Measurements from ENCODE around the gene UBD.
A peak's percentile ranks its signal among the peaks of the same experiment; 100 is the strongest.

The UBD gene

DNA sequence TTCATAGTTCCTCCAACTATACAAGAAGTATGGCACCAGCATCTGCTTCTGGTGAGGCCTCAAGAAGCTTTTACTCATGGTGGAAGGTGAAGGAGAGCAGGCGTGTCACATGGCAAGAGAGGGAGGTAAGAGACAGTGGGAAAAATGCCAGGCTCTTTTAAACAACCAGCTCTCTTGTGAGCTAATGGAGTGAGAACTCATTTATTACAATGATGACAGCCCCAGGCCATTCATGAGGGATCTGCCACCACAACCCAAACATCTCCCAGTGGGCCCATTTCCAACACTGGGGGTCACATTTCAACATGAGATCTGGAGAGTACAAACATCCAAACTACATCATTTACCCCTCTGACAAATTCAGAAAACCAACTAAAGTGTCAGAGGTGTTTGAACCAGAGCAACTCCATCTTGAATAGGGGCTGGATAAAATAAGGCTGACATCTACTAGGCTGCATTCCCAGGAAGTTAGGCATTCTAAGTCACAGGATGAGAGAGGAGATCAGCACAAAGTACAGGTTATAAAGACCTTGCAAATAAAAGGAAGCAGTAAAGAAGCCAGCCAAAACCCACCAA is 2.2 kb upstream of the UBD start:
- DNase-seq: no peak

DNA sequence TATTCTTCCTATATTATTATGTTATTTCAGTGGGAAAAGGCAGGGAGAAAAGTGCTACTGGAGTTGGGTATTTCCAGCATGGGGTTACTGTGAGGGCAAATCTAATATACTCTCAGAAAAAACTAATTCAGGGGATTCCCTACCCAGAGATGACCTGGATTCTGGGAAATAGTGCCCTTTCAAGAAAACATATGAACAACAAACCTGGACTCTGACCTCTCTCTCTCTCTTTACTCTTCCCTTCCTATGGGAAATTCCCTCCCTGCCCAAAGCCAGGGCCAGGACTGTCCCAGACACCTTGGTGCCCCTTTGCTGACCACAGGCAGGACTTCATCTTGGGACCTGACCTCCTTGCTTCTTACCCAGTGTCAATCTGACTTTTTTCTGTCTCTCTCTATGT is 1.6 kb upstream of the UBD start:
- no peak for DNase-seq

DNA sequence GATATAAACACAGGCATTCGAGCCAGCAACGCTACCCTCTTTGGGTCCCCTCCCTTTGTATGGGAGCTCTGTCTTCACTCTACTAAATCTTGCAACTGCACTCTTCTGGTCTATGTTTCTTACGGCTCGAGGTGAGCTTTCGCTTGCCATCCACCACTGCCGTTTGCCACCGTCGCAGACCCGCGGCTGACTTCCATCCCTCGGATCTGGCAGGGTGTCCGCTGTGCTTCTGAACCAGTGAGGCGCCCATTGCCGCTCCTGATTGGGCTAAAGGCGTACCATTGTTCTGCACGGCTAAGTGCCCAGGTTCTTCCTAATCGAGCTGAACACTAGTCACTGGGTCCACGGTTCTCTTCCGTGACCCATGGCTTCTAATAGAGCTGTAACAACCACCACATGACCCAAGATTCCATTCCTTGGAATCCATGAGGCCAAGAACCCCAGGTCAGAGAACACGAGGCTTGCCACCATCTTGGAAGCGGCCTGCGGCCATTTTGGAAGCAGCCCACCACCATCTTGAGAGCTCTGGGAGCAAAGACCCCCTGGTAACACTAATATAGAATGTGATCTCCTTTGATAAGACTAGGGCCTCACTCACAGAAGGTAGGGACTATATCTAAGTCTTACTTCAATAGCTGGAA is 973 bp downstream of the UBD start:
- DNase-seq: no peak

DNA sequence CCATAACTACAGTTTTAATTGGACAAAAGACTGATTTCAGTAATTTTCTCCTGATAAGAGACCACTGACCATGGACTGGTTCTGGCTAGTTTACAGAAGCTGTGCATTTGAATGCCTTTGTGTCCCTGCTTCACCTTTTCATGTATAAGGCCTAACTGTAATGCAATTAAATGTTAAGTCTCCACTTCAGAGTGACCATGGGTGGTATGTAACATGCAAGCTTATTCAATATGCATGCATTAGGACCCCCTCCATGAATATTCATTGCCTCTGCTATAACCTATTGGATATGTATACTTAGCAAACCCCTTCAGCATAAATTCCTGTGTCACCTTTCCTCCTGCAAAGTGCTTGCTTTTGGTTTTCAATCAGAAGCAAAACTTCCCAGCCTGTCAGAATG is 2.2 kb downstream of the UBD start:
- no peak for DNase-seq

DNA sequence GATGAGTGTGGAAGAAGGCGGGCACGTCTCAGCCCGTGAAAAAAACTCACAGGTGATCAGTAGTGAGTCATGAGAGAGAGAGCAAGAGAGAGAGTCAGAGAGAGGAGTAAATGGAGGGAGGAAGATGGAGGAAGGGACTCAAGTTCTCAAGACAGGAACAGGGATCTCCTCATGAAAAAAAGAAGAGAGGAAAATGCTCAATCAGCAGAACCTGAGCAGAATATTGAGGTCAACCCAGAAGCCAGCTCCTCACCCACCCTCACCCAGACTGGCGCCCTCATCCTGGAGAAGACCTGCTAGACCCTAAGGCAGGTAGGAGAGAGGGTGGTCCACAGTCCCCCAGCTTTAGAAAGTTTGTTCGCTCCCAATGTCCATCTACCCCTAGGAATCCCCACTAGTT is 4.8 kb downstream of the UBD start:
- no peak for DNase-seq

DNA sequence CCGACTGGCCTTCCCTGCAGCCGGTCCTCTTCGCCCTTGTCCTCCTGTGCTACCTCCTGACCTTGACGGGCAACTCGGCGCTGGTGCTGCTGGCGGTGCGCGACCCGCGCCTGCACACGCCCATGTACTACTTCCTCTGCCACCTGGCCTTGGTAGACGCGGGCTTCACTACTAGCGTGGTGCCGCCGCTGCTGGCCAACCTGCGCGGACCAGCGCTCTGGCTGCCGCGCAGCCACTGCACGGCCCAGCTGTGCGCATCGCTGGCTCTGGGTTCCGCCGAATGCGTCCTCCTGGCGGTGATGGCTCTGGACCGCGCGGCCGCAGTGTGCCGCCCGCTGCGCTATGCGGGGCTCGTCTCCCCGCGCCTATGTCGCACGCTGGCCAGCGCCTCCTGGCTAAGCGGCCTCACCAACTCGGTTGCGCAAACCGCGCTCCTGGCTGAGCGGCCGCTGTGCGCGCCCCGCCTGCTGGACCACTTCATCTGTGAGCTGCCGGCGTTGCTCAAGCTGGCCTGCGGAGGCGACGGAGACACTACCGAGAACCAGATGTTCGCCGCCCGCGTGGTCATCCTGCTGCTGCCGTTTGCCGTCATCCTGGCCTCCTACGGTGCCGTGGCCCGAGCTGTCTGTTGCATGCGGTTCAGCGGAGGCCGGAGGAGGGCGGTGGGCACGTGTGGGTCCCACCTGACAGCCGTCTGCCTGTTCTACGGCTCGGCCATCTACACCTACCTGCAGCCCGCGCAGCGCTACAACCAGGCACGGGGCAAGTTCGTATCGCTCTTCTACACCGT is 6.1 kb downstream of the UBD start:
- peak; percentile 63 for DNase-seq

DNA sequence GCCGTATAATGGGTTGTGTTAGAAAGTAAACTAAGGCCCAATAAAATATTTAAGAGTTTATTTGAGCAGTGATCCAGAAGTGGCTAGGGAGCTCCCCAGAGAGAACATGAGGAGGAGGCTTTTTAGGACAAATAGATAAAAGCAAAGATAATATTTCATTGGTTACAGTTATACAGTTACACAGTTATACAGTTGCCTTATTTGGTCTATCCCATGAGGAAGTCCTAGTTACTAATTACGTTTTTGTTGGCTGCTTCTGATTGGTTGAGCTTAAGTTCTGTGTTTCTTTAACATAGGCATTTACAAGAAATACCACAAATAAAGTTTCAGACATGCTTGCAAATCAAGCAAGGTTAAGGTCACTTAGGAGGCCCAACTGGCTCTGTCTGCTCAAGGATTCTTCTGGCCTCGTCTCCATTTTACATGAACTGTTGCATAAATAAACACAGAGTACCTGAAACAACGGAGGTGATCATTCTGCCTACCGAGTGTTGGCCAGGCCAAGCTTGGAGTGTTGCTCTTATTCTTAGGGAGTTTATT is 7.0 kb downstream of the UBD start:
- DNase-seq: peak; percentile 11

DNA sequence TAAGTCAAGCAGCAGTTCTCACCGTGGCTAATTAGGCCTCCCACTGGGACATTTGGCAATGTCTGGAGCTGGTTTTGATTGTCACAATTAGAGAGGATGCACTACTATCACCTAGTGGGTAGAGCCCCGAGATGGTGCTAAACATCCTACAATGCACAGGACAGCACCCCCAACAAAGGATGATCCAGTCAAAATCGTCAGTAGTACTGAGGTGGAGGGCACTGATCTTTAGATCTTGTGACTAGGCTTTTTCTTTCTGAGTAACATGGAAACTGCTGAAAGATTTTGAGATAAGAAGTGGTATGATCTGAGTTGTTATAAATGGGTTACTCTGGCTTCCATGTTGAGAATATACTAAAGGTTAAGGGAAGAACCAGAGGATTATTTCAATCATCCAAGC is 12.0 kb downstream of the UBD start:
- no peak for DNase-seq

DNA sequence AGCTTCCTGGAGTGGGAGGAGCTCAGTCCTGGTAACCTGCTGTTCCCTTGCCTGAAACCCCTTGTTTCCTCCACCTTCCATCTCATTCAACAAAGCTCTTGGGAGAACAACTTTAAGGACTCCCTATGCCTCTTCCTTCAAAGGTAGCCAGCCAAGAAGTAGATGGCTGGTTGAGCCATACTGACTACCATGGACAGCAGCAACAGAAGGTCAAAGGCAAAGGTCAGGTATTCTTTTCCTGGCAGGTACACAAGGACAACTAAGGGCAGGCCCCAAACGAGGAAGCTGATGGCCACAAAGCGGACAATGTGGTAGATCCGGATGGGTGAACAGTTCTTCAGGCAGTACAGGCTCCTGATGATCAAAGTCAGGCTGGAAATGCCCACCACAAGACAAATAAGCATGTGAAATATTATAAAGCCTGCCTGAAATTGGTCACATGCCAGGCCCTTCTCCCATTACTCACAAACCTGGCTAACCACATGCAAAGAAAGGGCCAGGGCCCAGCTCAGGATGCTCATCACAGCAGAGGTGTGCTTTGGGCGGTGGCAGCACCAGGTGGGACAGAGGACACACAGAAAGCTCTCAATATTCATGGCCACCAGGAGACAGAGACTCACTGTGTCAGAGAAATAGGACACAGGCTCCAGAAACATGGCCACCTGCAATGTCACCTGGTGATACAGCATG is 21.7 kb downstream of the UBD start:
- DNase-seq: no peak

DNA sequence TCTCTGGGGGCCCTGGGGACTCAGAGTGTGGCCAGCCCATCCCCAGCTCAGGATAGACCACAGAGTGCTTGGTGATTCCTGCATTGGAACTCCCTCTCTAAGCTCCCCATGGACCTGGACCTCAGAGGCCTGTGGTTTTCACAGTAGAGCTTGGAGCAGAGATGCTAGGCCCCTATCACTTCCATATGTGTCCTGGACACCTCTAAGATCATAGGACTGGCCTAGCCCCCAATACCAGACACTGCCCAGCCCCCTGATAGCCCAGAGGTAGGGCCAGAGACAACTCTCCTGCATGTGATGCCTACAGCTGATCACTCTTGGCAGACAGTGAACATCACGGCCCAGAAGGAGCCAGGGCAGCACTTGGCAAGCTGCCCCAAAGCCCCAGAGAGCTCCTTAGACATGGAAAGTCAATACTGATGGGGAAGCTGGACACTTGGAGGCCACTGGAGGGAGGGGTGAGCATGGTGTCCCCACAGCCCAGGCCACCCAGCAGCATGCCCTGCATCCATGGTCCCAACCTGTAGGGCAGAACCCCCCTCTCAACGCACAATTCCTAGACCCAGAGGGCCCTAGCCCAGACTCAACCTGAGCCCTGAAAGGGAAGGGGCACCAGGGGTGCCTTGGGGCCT is 27.1 kb downstream of the UBD start:
- no peak for DNase-seq

DNA sequence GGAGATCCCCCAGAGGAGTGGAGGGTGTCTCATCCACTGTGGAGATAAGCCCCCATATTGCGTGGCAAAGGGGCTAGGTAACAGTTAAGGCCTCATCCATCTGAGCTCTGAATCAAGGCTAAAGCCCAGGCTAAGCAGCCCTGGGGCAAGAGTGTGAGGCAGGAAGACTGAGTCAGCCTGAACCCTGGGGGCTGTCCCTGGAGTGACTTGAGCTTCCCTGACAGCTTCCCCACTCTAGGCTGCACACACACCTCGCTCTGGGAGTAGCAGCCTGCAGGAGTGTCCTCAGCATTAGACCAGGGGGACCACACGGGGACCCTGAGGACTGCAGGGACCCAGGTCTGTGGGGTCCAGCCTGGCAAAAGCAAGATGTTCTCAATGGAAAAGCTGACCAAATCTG is 27.9 kb downstream of the UBD start:
- DNase-seq: no peak

DNA sequence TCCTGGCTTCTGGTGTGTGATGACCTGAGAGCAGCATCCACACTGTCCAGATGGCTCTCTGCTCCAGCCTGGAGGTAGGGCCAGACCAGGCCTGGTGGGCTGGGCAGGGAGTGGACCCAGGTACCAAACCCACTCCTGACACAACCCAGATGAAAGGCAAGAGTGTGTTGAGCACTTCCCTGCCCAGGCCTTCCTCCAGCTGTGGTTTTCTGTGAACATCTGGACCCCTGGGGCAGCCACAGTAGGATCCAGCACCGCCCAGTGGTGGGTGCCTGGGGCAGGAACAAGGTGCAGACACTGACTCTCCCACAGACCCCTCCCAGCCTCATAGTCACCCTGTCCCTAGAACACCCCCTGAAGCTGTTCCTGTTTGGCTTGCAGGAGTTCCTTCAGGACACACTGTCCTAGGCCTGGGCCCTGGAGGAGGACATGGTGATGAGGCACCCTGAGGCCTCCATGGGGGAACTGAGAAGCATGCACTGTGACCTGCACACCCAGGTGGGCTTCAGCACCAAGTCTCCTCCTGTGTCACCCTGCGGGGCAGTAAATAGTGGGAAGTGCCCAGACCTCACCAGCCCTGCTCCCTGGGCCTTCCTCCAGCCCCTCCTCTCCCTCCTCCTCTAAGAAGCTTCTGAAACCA is 28.7 kb downstream of the UBD start:
- DNase-seq: no peak

DNA sequence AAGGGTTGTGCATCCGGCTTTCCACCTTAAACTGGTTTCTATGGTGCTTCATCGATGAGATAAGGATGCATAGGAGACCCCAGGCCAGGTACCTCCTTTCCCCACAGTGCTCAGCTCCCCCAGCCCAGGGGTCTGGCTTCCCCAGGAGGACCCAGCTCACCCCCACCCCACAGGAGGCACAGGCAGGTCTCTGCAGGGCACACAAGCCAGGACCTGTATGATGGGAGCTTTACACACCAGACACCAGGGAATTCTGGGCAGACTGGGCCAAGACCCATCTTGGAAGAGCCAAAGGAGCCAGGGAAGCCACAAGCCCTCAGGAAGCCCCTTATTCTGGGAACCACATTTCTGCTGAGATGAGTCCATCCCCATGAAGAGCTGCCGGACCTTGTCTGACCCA is 29.6 kb downstream of the UBD start:
- DNase-seq: no peak

DNA sequence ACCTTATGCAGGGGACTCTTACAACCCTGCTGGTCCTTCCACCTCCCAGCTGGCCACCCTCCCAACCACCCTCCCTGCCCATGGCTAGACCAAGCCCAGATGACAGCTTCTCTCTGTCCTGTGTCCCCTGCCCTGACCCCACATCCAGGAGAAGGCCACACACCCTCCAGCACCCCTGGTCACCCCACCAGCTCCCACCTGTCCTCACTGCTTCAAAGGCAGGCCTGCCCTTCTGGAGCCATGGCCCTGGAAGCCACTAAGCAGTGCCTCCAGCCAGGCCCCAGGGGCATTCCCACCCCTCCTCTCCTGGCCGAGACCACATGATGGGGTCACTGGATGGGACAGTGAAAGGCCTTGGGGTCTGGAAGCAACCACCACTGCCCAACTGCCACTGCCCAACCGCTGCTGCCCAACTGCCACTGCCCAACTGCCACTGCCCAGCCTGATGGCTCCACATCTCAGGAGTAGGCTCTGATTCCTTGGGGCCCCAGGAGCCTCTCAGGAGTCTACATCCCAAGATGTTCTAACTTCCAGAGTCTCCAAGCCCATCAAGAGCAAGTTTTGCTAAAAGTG is 30.5 kb downstream of the UBD start:
- DNase-seq: no peak

DNA sequence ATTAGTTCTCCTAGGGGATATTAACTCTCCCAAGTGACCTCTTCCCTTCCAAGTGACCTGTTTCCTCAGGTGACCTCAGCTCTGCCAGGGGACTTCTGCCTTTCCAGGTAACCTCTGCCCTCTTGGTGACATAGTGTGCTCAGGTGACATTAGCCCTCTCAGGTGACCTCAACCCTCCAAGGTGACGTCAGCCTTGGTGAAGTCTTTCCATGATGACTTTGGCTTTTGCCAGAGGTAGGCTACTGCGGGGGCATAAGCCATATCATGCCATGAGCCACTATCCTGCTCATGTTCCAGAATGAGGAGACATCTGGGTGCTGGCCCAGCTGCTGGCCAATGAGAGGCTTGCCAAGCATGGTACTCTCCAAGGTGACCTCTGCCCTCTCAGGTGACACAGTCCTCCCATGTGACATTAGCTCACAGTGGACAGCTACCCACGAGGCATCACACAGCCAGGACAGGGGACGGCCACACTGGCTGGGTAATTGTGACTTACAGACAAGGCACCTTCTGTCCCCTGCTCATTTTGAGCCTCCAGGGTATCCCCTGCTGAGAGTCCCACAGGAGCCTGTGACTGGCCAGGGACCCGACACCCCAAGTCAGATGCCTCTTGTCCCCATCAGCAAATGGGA is 31.1 kb downstream of the UBD start:
- DNase-seq: no peak

DNA sequence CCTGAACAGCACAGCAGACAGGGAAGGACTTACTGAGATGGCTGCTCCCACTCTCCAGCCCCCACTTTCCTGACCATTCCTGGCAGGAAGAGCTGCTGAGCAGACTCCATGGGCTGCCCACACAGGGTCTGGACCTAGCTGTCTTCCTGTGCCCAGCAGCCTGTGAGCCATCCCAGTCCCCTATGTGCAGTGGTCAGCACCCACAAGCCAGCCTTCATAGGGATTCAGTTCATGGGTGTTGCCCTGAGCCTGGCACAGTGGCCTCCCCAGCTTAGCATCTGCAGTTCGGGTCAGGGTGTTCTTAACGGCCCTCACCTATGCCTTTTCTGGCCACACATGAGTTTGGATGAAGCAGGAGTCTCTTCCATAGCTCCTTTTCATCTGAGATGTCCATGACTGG is 32.0 kb downstream of the UBD start:
- DNase-seq: no peak

DNA sequence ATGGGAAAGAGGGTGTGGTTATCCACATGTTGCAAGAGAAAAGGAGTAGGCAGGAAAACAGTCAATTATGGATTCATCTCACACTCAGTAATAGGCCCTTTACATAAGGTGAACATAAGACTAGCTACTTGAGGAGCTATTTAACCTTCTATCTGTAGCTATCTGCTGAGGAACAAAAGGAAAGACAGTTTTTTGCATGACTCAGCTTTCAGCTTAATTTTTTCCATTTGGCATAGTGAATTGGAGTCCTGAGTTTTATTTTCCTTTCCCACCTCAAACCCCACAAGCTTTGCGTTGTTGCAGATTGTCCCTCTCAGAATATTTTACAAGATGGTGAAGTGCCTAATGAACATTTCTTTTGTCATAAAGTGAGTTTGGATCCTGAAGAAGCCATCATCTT is 32.4 kb downstream of the UBD start:
- DNase-seq: no peak

DNA sequence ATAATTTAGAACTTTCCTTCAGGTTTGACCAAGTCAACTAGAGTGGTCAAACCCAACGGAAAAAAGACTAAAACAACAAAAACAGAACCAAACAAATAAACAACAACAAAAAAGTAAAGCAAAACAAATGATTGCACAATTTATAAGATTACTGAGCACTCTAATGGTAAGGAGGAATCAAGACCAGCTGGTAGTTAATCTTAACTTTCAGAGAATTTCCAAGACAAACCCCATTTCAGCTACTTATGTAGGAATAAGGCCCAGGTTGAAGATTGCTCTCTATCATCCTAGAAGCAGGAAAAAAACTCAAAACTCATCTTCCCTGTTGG is 34.3 kb downstream of the UBD start:
- DNase-seq: no peak

DNA sequence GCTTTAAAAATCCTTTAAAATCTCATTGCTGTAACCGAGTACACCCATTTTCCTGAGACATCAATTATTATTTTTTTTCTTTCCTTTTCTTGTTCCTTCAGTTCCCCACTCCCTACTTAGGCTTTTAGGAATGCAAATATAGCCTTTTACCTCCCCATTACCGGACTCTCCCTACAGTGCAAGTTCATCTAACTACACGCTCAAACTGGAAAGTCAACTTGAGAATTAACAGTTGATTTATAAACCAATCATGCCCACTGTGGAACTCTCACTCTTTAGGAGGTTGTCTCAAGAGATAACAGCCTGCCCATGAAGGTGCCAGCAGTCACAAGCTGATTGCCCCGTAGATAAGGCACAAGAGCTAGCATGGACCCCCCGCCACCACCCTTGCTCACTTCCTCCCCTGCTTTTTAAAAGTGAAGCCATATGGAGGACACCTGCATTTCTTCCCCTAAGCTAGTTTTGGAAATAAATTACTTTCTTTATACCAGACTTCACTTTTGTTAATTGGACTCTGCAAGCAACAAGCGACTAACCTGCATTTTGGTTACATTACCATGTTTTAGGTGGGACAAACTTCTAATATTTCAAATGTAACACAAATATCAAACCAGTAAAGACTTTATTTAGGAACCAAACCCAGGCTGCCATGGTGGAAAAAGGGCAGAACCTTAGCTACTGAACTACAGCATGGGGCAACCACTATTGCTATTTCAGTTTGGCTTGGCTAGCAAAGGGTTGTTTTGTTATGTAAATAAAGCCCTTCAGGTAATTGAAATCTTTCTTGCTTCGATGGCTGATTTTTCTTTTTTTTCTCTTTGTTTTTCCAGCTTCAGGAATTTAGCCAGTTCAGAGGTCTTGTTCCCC is 34.9 kb downstream of the UBD start:
- no peak for DNase-seq

DNA sequence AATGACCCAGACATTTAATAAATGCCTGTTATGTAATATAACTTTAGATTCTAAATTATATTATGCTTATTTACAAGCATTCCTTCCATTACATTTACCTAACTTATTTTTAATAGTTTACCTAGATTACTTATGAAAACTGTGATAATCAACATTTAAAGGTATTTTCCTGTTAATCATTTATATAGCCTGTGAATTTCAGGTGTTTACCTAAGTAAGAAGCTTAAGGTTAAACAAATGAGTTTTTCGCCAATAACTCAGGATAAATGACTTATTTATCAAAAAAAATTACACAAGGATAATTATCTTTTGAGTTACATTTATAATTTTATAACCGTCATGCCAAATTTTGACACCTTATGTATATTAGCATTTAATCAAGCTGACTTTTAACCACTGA is 35.5 kb downstream of the UBD start:
- DNase-seq: no peak

Measured in right kidney (tissue), 1 donor.